ENCODE data around the gene MESD.

DNA sequence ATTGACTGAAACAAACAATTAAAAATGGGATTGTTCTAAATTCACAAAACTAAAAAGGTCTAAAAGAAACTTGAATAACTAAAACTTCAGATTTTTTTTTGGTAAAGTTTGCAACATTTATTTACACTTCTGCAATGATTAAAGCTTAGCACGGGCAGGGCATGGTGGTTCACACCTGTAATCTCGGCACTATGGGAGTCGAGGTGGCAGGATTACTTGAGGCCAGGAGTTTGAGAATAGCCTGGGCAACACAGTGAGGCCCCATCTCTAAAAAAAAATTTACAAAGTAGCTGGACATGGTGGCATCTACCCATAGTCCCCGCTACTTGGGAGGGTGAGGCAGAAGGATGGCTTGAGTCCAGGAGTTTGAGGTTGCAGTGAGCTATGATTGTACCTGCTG lies 42.7 kb upstream of the MESD start:
- TF ChIP-seq, protein P1, sequence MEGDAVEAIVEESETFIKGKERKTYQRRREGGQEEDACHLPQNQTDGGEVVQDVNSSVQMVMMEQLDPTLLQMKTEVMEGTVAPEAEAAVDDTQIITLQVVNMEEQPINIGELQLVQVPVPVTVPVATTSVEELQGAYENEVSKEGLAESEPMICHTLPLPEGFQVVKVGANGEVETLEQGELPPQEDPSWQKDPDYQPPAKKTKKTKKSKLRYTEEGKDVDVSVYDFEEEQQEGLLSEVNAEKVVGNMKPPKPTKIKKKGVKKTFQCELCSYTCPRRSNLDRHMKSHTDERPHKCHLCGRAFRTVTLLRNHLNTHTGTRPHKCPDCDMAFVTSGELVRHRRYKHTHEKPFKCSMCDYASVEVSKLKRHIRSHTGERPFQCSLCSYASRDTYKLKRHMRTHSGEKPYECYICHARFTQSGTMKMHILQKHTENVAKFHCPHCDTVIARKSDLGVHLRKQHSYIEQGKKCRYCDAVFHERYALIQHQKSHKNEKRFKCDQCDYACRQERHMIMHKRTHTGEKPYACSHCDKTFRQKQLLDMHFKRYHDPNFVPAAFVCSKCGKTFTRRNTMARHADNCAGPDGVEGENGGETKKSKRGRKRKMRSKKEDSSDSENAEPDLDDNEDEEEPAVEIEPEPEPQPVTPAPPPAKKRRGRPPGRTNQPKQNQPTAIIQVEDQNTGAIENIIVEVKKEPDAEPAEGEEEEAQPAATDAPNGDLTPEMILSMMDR (IDR thresholded peaks at IDR 0.05 in 4 of 5, conservative IDR thresholded peaks at IDR 0.05 in 1 of 5), result no peak
- TF ChIP-seq POLR2A (IDR thresholded peaks at IDR 0.05), result no peak

All from gastrocnemius medialis (tissue), 4 donors.